ENCODE data around the gene YBEY.

GRCh38 chr21:46344219-46344915 is 58.2 kb downstream of the YBEY start:
- TF ChIP-seq CTCF (IDR thresholded peaks at IDR 0.05) (no peak), EP300 (IDR thresholded peaks at IDR 0.05) (no peak)

Measured in ovary (tissue), 3 donors.